IMR-90 (cell line): Measurements from ENCODE around the gene ZNF763. TPM values are rescaled to one million over a fixed set of nuclear protein-coding genes. Genes with fewer than 3 reads are reported as not detected.
"Not testable (repeated sequence)": the region's sequence is repeated elsewhere in the genome, so short reads cannot be mapped to it uniquely, and the experiment has no call there.

Experiments used
- ATAC-seq: fragments of 200-7000 bp; cut with Tn5 transposase; 2 replicates; pipeline ENCODE4 v1.9.1; 2020; ENCODE audit warnings: low read depth, mild to moderate bottlenecking, moderate library complexity
- BruUV-seq: library from RNA; stranded (reverse); fragments of 400-500 nt; replicated peaks from 2 replicates; lab custom pipeline; 2021; lab: Mats Ljungman, UMichigan
- CTCF ChIA-PET: fragments of 300-600 bp; formaldehyde crosslinking; extraction: SDS; loops from one replicate; lab custom pipeline; 2021; ENCODE audit warnings: antibody characterized with exemption; lab: Yijun Ruan, JAX
- POLR2A ChIA-PET: fragments of 300-600 bp; sonication (Branson Sonifier 250); formaldehyde crosslinking; loops from one replicate; lab custom pipeline; 2022; ENCODE audit warnings: antibody characterized with exemption; ENCODE audit not compliant: unreplicated experiment; lab: Charles Lee
- DNase-seq: peaks from one replicate; pipeline ENCODE4 v3.0.0; 2013
- H2AFZ ChIP-seq: replicated peaks from 2 replicates; pipeline ENCODE3; 2013; ENCODE audit warnings: low read length, mild to moderate bottlenecking; ENCODE audit not compliant: poor library complexity
- H2AK5ac ChIP-seq: 2 replicates; pipeline ENCODE4 v1.6.1; 2013; ENCODE audit warnings: low read depth, low read length, inconsistent platforms
- H2AK9ac ChIP-seq: replicated peaks from 2 replicates; pipeline ENCODE3; 2013; ENCODE audit warnings: mild to moderate bottlenecking, low read depth, low read length, moderate library complexity; ENCODE audit not compliant: poor library complexity
- H2BK120ac ChIP-seq: 2 replicates; pipeline ENCODE4 v1.6.1; 2013; ENCODE audit warnings: low read depth, low read length, inconsistent platforms
- H2BK15ac ChIP-seq: 3 replicates; pipeline ENCODE4 v1.6.1; 2013; ENCODE audit warnings: low read depth, low read length, inconsistent platforms
- H2BK20ac ChIP-seq: 2 replicates; pipeline ENCODE4 v1.6.1; 2013; ENCODE audit warnings: low read depth, mild to moderate bottlenecking, inconsistent platforms, low read length, moderate library complexity
- H2BK5ac ChIP-seq: 2 replicates; pipeline ENCODE4 v1.6.1; 2013; ENCODE audit warnings: mild to moderate bottlenecking, low read depth, low read length, inconsistent platforms; ENCODE audit not compliant: poor library complexity, severe bottlenecking
- H3K14ac ChIP-seq: replicated peaks from 2 replicates; pipeline ENCODE4 v1.6.1; 2013; ENCODE audit warnings: low read depth, low read length, inconsistent platforms
- H3K18ac ChIP-seq: 2 replicates; pipeline ENCODE4 v1.6.1; 2013; ENCODE audit warnings: low read depth, low read length, control low read depth
- H3K23ac ChIP-seq: 2 replicates; pipeline ENCODE4 v1.6.1; 2013; ENCODE audit warnings: low read depth, low read length, inconsistent platforms
- H3K27ac ChIP-seq: 2 replicates; pipeline ENCODE4 v1.5.1; 2013; ENCODE audit warnings: mild to moderate bottlenecking, control low read depth, low read length; ENCODE audit not compliant: insufficient read depth
- H3K27me3 ChIP-seq: 2 replicates; pipeline ENCODE4 v1.6.1; 2013; ENCODE audit warnings: low read length; ENCODE audit not compliant: control insufficient read depth, insufficient read depth
- H3K36me3 ChIP-seq: 2 replicates; pipeline ENCODE4 v1.6.1; 2013; ENCODE audit warnings: low read length, mixed read lengths; ENCODE audit not compliant: control insufficient read depth, insufficient read depth
- H3K4ac ChIP-seq: 2 replicates; pipeline ENCODE4 v1.6.1; 2013; ENCODE audit warnings: low read depth, low read length, inconsistent platforms
- H3K4me1 ChIP-seq: 2 replicates; pipeline ENCODE4 v1.6.1; 2013; ENCODE audit warnings: low read length, mixed read lengths; ENCODE audit not compliant: control insufficient read depth, insufficient read depth
- H3K4me2 ChIP-seq: 2 replicates; pipeline ENCODE4 v1.6.1; 2013; ENCODE audit warnings: low read depth, mild to moderate bottlenecking, control low read depth, low read length, moderate library complexity
- H3K4me3 ChIP-seq: 2 replicates; pipeline ENCODE4 v1.5.1; 2013; ENCODE audit warnings: low read depth, mild to moderate bottlenecking, control low read depth, low read length, moderate library complexity; ENCODE audit not compliant: insufficient read depth
- H3K56ac ChIP-seq: 2 replicates; pipeline ENCODE4 v1.6.1; 2013; ENCODE audit warnings: low read length, inconsistent platforms; ENCODE audit not compliant: insufficient read depth; ENCODE audit errors: extremely low read depth
- H3K79me1 ChIP-seq, 2 experiments: 2 replicates each; pipeline ENCODE4 v1.6.1; 2013; ENCODE audit warnings: low read length in 2 of 2, inconsistent platforms in 1 of 2, low read depth in 1 of 2
- H3K9ac ChIP-seq: 2 replicates; pipeline ENCODE4 v1.6.1; 2013; ENCODE audit warnings: low read depth, low read length, control low read depth
- H3K9me1 ChIP-seq: 2 replicates; pipeline ENCODE4 v1.6.1; 2013; ENCODE audit warnings: low read length, inconsistent platforms; ENCODE audit not compliant: insufficient read depth
- H3K9me3 ChIP-seq: 2 replicates; pipeline ENCODE4 v1.6.1; 2013; ENCODE audit warnings: low read length; ENCODE audit not compliant: control insufficient read depth, insufficient read depth
- H4K20me1 ChIP-seq: 2 replicates; pipeline ENCODE4 v1.6.1; 2013; ENCODE audit warnings: low read length, inconsistent platforms; ENCODE audit not compliant: insufficient read depth
- H4K5ac ChIP-seq: 2 replicates; pipeline ENCODE4 v1.6.1; 2013; ENCODE audit warnings: mild to moderate bottlenecking, low read depth, low read length, control low read depth
- H4K8ac ChIP-seq, 2 experiments: 2 replicates each; pipeline ENCODE4 v1.6.1; 2013; ENCODE audit warnings: low read depth in 2 of 2, low read length in 2 of 2, control low read depth in 1 of 2, inconsistent platforms in 1 of 2
- H4K91ac ChIP-seq: 2 replicates; pipeline ENCODE4 v1.6.1; 2013; ENCODE audit warnings: low read depth, low read length, inconsistent platforms; ENCODE audit not compliant: insufficient read depth
- WGBS, 2 experiments: methylation state at CpG; one replicate each; pipeline versions ENCODE4 v1.1.5 to v1.1.7; 2013; ENCODE audit warnings: missing lambda C conversion rate in 2 of 2; ENCODE audit not compliant: insufficient read length in 1 of 2; ENCODE audit errors: extremely low coverage in 2 of 2; 5-methylcytosine and 5-hydroxymethylcytosine counted together
- dilution Hi-C: fragments of 300-500 bp; cut with HindIII; formaldehyde crosslinking; loops from one replicate; pipeline ENCODE4 v1.14.3; 2018; ENCODE audit warnings: low sequenced_read_pairs; ENCODE audit not compliant: unreplicated experiment
- in situ Hi-C: fragments of 300-500 bp; cut with MboI; formaldehyde crosslinking; loops from 3 replicates; pipeline ENCODE4 v1.14.3; 2019; ENCODE audit warnings: low sequenced_read_pairs, inconsistent platforms, mixed read lengths
- intact Hi-C: fragments of 100-400 bp; cut with micrococcal nuclease; formaldehyde crosslinking; loops from 2 replicates; pipeline ENCODE4 v1.10.0; 2022
- polyA plus RNA-seq, 3 experiments: library from polyadenylated mRNA; depleted of rRNA; stranded (reverse); fragments of >200 nt; gene quantifications; 2 replicates each; pipeline ENCODE4 v1.2.3, GENCODE V29; 2012; ENCODE audit warnings: low replicate concordance in 1 of 3
- total RNA-seq: library from RNA; depleted of rRNA; stranded (reverse); fragments of >200 nt; gene quantifications from 2 replicates; pipeline ENCODE4 v1.2.3, GENCODE V29; 2012

ZNF763 gene
- total and polyA plus RNA-seq, 2 of the 4 experiments (the other 2 are of a cell fraction), result 0.90 to 0.94 TPM

- H3K18ac ChIP-seq, POLR2A ChIA-PET, H2BK20ac ChIP-seq, H4K91ac ChIP-seq, H3K4me1 ChIP-seq, H2BK120ac ChIP-seq, H4K20me1 ChIP-seq, H2BK15ac ChIP-seq, H2AK5ac ChIP-seq, H3K36me3 ChIP-seq, BruUV-seq, in situ Hi-C loops, H4K5ac ChIP-seq, DNase-seq, dilution Hi-C loops, H3K27me3 ChIP-seq, H3K9me3 ChIP-seq, H3K9me1 ChIP-seq, ATAC-seq, CTCF ChIA-PET, H2AK9ac ChIP-seq: not testable (repeated sequence)
- peaks cover 3 to 22% of the 10 kb centered on the region in 2 experiments; a peak in 3 of 4 replicates for H3K79me1 ChIP-seq
- 0 out of 2 replicates have a peak overlapping the region, but pooled peaks have one; percentile 35 for H3K56ac ChIP-seq
- peak overlapping the region; percentile 86 for H2BK5ac ChIP-seq
- 0 out of 4 replicates have a peak overlapping the region, but pooled peaks of 1 of the 2 experiments have one; percentile 42 for H4K8ac ChIP-seq
- intact Hi-C loops, result loop anchor here (10.0 kb wide), 1 partner anchor 129 kb away; the partner anchor contains the start of gene ZNF878
- peak overlapping the region; percentile 84 for H3K23ac ChIP-seq
- 15% methylated on average over 4 of the region's 10 CpGs; no CpG with 5 or more reads in 1 of the 2 experiments for WGBS, 2 experiments
- peak overlapping the region; percentile 75 for H3K4me2 ChIP-seq
- H2AFZ ChIP-seq, result peak overlapping the region; percentile 96
- H3K27ac ChIP-seq, result peak overlapping the region; percentile 97
- peak overlapping the region; percentile 56; the same call in 1 of the 2 replicates for H3K4ac ChIP-seq
- peak overlapping the region; percentile 93 for H3K4me3 ChIP-seq
- H3K9ac ChIP-seq, result peak overlapping the region; percentile 86
- peak overlapping the region; percentile 77 for H3K14ac ChIP-seq
These were observed 39.1 kb upstream of the ZNF763 start for GRCh38 chr19:11925651-11926187.
